Jurkat, Clone E6-1 (cell line): ENCODE measurements around the gene COL3A1.

Experiments used
- DNase-seq: peaks from one replicate; pipeline ENCODE4 v3.0.0-alpha.2; 2011; ENCODE audit warnings: low read depth, low spot score
- H3K4me3 ChIP-seq: 2 replicates; pipeline ENCODE4 v1.5.1; 2011; ENCODE audit warnings: mild to moderate bottlenecking, low read length, control low read depth, moderate library complexity

The COL3A1 gene

GRCh38 chr2:188971432-188971861 lies 2.7 kb upstream of the COL3A1 start:
- DNase-seq: no peak
- H3K4me3 ChIP-seq: no peak overlapping the region

- H3K4me3 ChIP-seq: no peak overlapping the region
- DNase-seq: no peak
Measured at GRCh38 chr2:188973641-188974040, 532 bp upstream of the COL3A1 start.

GRCh38 chr2:188975497-188976102 lies 1.4 kb downstream of the COL3A1 start:
- no peak for DNase-seq
- no peak overlapping the region for H3K4me3 ChIP-seq

- no peak overlapping the region for H3K4me3 ChIP-seq
Measured at GRCh38 chr2:188976545-188977268, 2.5 kb downstream of the COL3A1 start.

GRCh38 chr2:188977317-188977716 lies 3.1 kb downstream of the COL3A1 start:
- DNase-seq: no peak
- no peak overlapping the region for H3K4me3 ChIP-seq

More at GRCh38 chr2:188976545-188977268, 2.5 kb downstream of the COL3A1 start:
- peak; percentile 40 for DNase-seq

GRCh38 chr2:188978291-188979081 lies 4.3 kb downstream of the COL3A1 start:
- no peak overlapping the region for H3K4me3 ChIP-seq
- no peak for DNase-seq

- H3K4me3 ChIP-seq: no peak overlapping the region
Measured at GRCh38 chr2:188979187-188980114, 5.3 kb downstream of the COL3A1 start.

GRCh38 chr2:188983427-188984064 lies 9.4 kb downstream of the COL3A1 start:
- DNase-seq: no peak
- no peak overlapping the region for H3K4me3 ChIP-seq

More at GRCh38 chr2:188979187-188980114, 5.3 kb downstream of the COL3A1 start:
- DNase-seq: no peak

GRCh38 chr2:188984065-188984491 lies 9.9 kb downstream of the COL3A1 start:
- no peak for DNase-seq
- no peak overlapping the region for H3K4me3 ChIP-seq

- H3K4me3 ChIP-seq: no peak overlapping the region
- DNase-seq: no peak
Measured at GRCh38 chr2:188984680-188985079, 10.5 kb downstream of the COL3A1 start.

GRCh38 chr2:188986839-188987238 lies 12.7 kb downstream of the COL3A1 start:
- no peak overlapping the region for H3K4me3 ChIP-seq
- DNase-seq: no peak

GRCh38 chr2:188993247-188993646 lies 19.1 kb downstream of the COL3A1 start:
- no peak overlapping the region for H3K4me3 ChIP-seq
- DNase-seq: no peak

- no peak overlapping the region for H3K4me3 ChIP-seq
- no peak for DNase-seq
Measured at GRCh38 chr2:188997263-188997662, 23.1 kb downstream of the COL3A1 start.

GRCh38 chr2:189000221-189000620 lies 26.0 kb downstream of the COL3A1 start:
- DNase-seq: no peak
- H3K4me3 ChIP-seq: no peak overlapping the region

GRCh38 chr2:189002079-189002478 lies 27.9 kb downstream of the COL3A1 start:
- no peak overlapping the region for H3K4me3 ChIP-seq
- no peak for DNase-seq

- no peak for DNase-seq
- H3K4me3 ChIP-seq: no peak overlapping the region
Measured at GRCh38 chr2:189008555-189009262, 34.5 kb downstream of the COL3A1 start.

GRCh38 chr2:189010536-189010935 lies 36.4 kb downstream of the COL3A1 start:
- H3K4me3 ChIP-seq: no peak overlapping the region
- no peak for DNase-seq

- no peak overlapping the region for H3K4me3 ChIP-seq
- DNase-seq: no peak
Measured at GRCh38 chr2:189012351-189012750, 38.2 kb downstream of the COL3A1 start.
